ENCODE measurements around the gene LRMDA.

GRCh38 chr10:76119036-76119435, 687.6 kb downstream of the LRMDA start:
- TF ChIP-seq CTCF (IDR thresholded peaks at IDR 0.05) (no peak), POLR2AphosphoS5 (IDR thresholded peaks at IDR 0.05) (no peak), POLR2A (IDR thresholded peaks at IDR 0.05) (no peak)
